T-cell (primary cell): ENCODE measurements around the gene EPAS1. TPM values are rescaled to one million over a fixed set of nuclear protein-coding genes. Genes with fewer than 3 reads are reported as not detected.

ENCODE experiments used
- ATAC-seq, 4 experiments: fragments of 200-7000 bp in 3 of 4; fragments of 150-1000 bp in 1 of 4; cut with Tn5 transposase; replicated peaks in 1 of 4; 1 replicate in 3 of 4; 2 replicates in 1 of 4; pipeline ENCODE4 v1.10.0; 2021; ENCODE audit warnings: moderate library complexity in 3 of 4, mild to moderate bottlenecking in 2 of 4, moderate number of reproducible peaks in 1 of 4
- CTCF ChIA-PET, 2 donors: fragments of 300-600 bp; sonication (Branson Sonifier 250); formaldehyde crosslinking; loops; one replicate each; lab custom pipeline; 2022; ENCODE audit warnings: antibody characterized with exemption in 2 of 2; lab: Charles Lee
- POLR2A ChIA-PET, 2 donors: fragments of 300-600 bp; sonication (Branson Sonifier 250); formaldehyde crosslinking; loops; one replicate each; lab custom pipeline; 2022; ENCODE audit warnings: antibody characterized with exemption in 2 of 2; lab: Charles Lee
- DNase-seq, 35 experiments: peaks; one replicate each; pipeline versions ENCODE4 v3.0.0 to v3.0.0-alpha.2; 2013 to 2023
- H3K27ac ChIP-seq: one replicate; pipeline ENCODE4 v1.5.1; 2013; ENCODE audit warnings: low read length
- H3K27me3 ChIP-seq, 2 experiments: replicated peaks in 1 of 2; 1 replicate in 1 of 2; 2 replicates in 1 of 2; pipeline versions ENCODE4 v1.6.1 to v1.7.0; 2013; ENCODE audit warnings: low read length in 1 of 2, mixed read lengths in 1 of 2; ENCODE audit not compliant: control insufficient read depth in 2 of 2, insufficient read depth in 2 of 2; ENCODE audit errors: extremely low read depth in 1 of 2
- H3K36me3 ChIP-seq, 2 donors: 1 replicate in 1 of 2; 2 replicates in 1 of 2; pipeline versions ENCODE4 v1.6.1 to v1.7.0; 2013; ENCODE audit warnings: low read length in 1 of 2; ENCODE audit not compliant: control insufficient read depth in 2 of 2, insufficient read depth in 1 of 2; ENCODE audit errors: extremely low read depth in 1 of 2
- H3K4me1 ChIP-seq, 2 experiments: 1 replicate in 1 of 2; 2 replicates in 1 of 2; pipeline versions ENCODE4 v1.6.1 to v1.7.0; 2013; ENCODE audit warnings: low read length in 2 of 2, mixed read lengths in 1 of 2; ENCODE audit not compliant: insufficient read depth in 2 of 2, control insufficient read depth in 1 of 2; ENCODE audit errors: extremely low read depth in 1 of 2
- H3K4me3 ChIP-seq, 2 donors: 1 replicate in 1 of 2; 2 replicates in 1 of 2; pipeline versions ENCODE4 v1.5.1 to v1.7.0; 2013; ENCODE audit warnings: mild to moderate bottlenecking in 2 of 2, low read length in 1 of 2, moderate library complexity in 1 of 2; ENCODE audit not compliant: control insufficient read depth in 1 of 2; ENCODE audit errors: extremely low read depth in 1 of 2
- H3K9me3 ChIP-seq: 2 replicates; pipeline ENCODE4 v1.7.0; 2013
- H3K27ac Mint-ChIP-seq, 2 donors: one replicate each; pipeline ENCODE4 v1.8.0; 2020 to 2021; ENCODE audit warnings: mild to moderate bottlenecking in 2 of 2, mixed read lengths in 2 of 2
- H3K27me3 Mint-ChIP-seq, 2 donors: one replicate each; pipeline ENCODE4 v1.8.0; 2021 to 2022; ENCODE audit warnings: mixed read lengths in 2 of 2
- H3K36me3 Mint-ChIP-seq: one replicate; pipeline ENCODE4 v1.8.0; 2021; ENCODE audit warnings: mixed read lengths
- H3K4me1 Mint-ChIP-seq, 3 donors: one replicate each; pipeline ENCODE4 v1.8.0; 2020 to 2022; ENCODE audit warnings: mixed read lengths in 3 of 3, mild to moderate bottlenecking in 1 of 3
- H3K4me3 Mint-ChIP-seq, 3 donors: one replicate each; pipeline ENCODE4 v1.8.0; 2020 to 2022; ENCODE audit warnings: mild to moderate bottlenecking in 3 of 3, mixed read lengths in 3 of 3, moderate library complexity in 3 of 3
- H3K9me3 Mint-ChIP-seq, 3 donors: one replicate each; pipeline ENCODE4 v1.8.0; 2020 to 2022; ENCODE audit warnings: mixed read lengths in 3 of 3
- WGBS: methylation state at CpG from one replicate; pipeline ENCODE4 v1.1.5; 2013; ENCODE audit warnings: missing lambda C conversion rate; ENCODE audit not compliant: insufficient coverage; 5-methylcytosine and 5-hydroxymethylcytosine counted together
- total RNA-seq, 35 experiments: library from RNA in 6 of 35; stranded (reverse) in 6 of 35; fragments of 120-200 nt in 1 of 35; gene quantifications; one replicate each; pipeline versions ENCODE4 v1.2.1 to v1.2.4 and lab custom pipeline; 2013 to 2026

The EPAS1 gene
- total RNA-seq, 5 donors from 2014 or later (not counting 1 experiment from before 2014, with no cell fraction given), result 1.0 to 4.0 (median 3.0) TPM

- no peak for DNase-seq
- Mint-ChIP-seq H3K4me3 (no peak overlapping the region), H3K27ac (no peak overlapping the region), H3K36me3 (no peaks in the 10 kb centered on the region), H3K27me3 (no peaks in the 10 kb centered on the region), H3K9me3 (peaks cover 0 to 3% (median 0%) of the 10 kb centered on the region in 3 donors), H3K4me1 (peaks cover 0 to 14% (median 6%) of the 10 kb centered on the region in 3 donors)
- Histone ChIP-seq H3K36me3 (no peaks in the 10 kb centered on the region), H3K4me3 (no peak overlapping the region), H3K9me3 (no peaks in the 10 kb centered on the region), H3K27me3 (no peaks in the 10 kb centered on the region), H3K27ac (no peak overlapping the region), H3K4me1 (peaks cover 0 to 3% of the 10 kb centered on the region in 2 experiments)
- ATAC-seq, result no peak
- ChIA-PET CTCF (interaction anchor here in 1 of 2 donors (1.2 kb wide), 1 partner anchor 86 kb away, joined by 3 read pairs; no protein-coding TSS in a partner anchor), POLR2A (no interaction called here)
- no CpG with 5 or more reads among the region's 1 CpG for WGBS
These were observed 74.6 kb downstream of the EPAS1 start for GRCh38 chr2:46371854-46372253.

- no peak overlapping the region for H3K4me3 ChIP-seq
- 100% methylated on average over 1 of the region's 2 CpGs for WGBS
- H3K9me3 ChIP-seq, result no peaks in the 10 kb centered on the region
- no peaks in the 10 kb centered on the region for H3K27me3 ChIP-seq
- Mint-ChIP-seq H3K36me3 (no peaks in the 10 kb centered on the region), H3K4me3 (no peak overlapping the region), H3K27ac (no peak overlapping the region), H3K4me1 (peaks cover 0 to 14% (median 6%) of the 10 kb centered on the region in 3 donors), H3K9me3 (peaks cover 0 to 3% (median 0%) of the 10 kb centered on the region in 3 donors), H3K27me3 (no peaks in the 10 kb centered on the region)
- ATAC-seq, result no peak
- H3K27ac ChIP-seq, result no peak overlapping the region
- CTCF ChIA-PET, result interaction anchor here in 1 of 2 donors (0.6 to 1.2 kb wide), 3 partner anchors 85 to 1016 kb away, joined by 3 to 6 read pairs (median 4); no protein-coding TSS in a partner anchor
- H3K4me1 ChIP-seq, result peaks cover 0 to 3% of the 10 kb centered on the region in 2 experiments
- POLR2A ChIA-PET, result no interaction called here
- no peaks in the 10 kb centered on the region for H3K36me3 ChIP-seq
- no peak for DNase-seq
These were observed 75.3 kb downstream of the EPAS1 start for GRCh38 chr2:46372475-46372874.

- H3K27me3 ChIP-seq, result peaks cover 0 to 2% of the 10 kb centered on the region in 2 experiments
- H3K9me3 Mint-ChIP-seq, result peaks cover 0 to 3% (median 0%) of the 10 kb centered on the region in 3 donors
- H3K4me3 Mint-ChIP-seq, result no peak overlapping the region
- H3K4me1 ChIP-seq, result peaks cover 0 to 3% of the 10 kb centered on the region in 2 experiments
- ChIA-PET CTCF (interaction anchor here in 1 of 2 donors (0.6 to 0.7 kb wide), 2 partner anchors 312 to 1015 kb away, joined by 4 to 6 read pairs; no protein-coding TSS in a partner anchor), POLR2A (no interaction called here)
- ATAC-seq, result no peak
- no peak for DNase-seq
- no peak overlapping the region for H3K4me3 ChIP-seq
- H3K27me3 Mint-ChIP-seq, result no peaks in the 10 kb centered on the region
- no peaks in the 10 kb centered on the region for H3K36me3 ChIP-seq
- no peak overlapping the region for H3K27ac ChIP-seq
- WGBS, result no CpG with 5 or more reads among the region's 4 CpGs
- peaks cover 0 to 11% (median 6%) of the 10 kb centered on the region in 3 donors for H3K4me1 Mint-ChIP-seq
- no peaks in the 10 kb centered on the region for H3K36me3 Mint-ChIP-seq
- H3K9me3 ChIP-seq, result no peaks in the 10 kb centered on the region
- H3K27ac Mint-ChIP-seq, result no peak overlapping the region
These were observed 76.0 kb downstream of the EPAS1 start for GRCh38 chr2:46373238-46373637.

- no peaks in the 10 kb centered on the region for H3K9me3 ChIP-seq
- H3K4me3 Mint-ChIP-seq, result no peak overlapping the region
- peaks cover 0 to 2% of the 10 kb centered on the region in 2 experiments for H3K27me3 ChIP-seq
- H3K27me3 Mint-ChIP-seq, result no peaks in the 10 kb centered on the region
- peaks cover 0 to 3% (median 0%) of the 10 kb centered on the region in 3 donors for H3K9me3 Mint-ChIP-seq
- H3K4me3 ChIP-seq, result no peak overlapping the region
- DNase-seq (no peak), ATAC-seq (no peak)
- H3K4me1 ChIP-seq, result no peaks in the 10 kb centered on the region
- CTCF ChIA-PET, result no interaction called here
- POLR2A ChIA-PET, result interaction anchor here in 1 of 2 donors (0.6 kb wide), 1 partner anchor 83 kb away, joined by 3 read pairs; no protein-coding TSS in a partner anchor
- no peak overlapping the region for H3K27ac ChIP-seq
- H3K36me3 ChIP-seq, result no peaks in the 10 kb centered on the region
- no peaks in the 10 kb centered on the region for H3K4me1 Mint-ChIP-seq
- H3K27ac Mint-ChIP-seq, result no peak overlapping the region
- WGBS, result 90% methylated on average over 8 of the region's 12 CpGs
- H3K36me3 Mint-ChIP-seq, result no peaks in the 10 kb centered on the region
These were observed 78.4 kb downstream of the EPAS1 start for GRCh38 chr2:46375566-46376125.

- Histone ChIP-seq H3K4me3 (no peak overlapping the region), H3K27ac (no peak overlapping the region), H3K4me1 (no peaks in the 10 kb centered on the region), H3K9me3 (no peaks in the 10 kb centered on the region), H3K27me3 (peaks cover 0 to 2% of the 10 kb centered on the region in 2 experiments), H3K36me3 (no peaks in the 10 kb centered on the region)
- Mint-ChIP-seq H3K27me3 (no peaks in the 10 kb centered on the region), H3K27ac (no peak overlapping the region), H3K36me3 (no peaks in the 10 kb centered on the region), H3K4me3 (no peak overlapping the region), H3K9me3 (peaks cover 0 to 3% (median 0%) of the 10 kb centered on the region in 3 donors), H3K4me1 (no peaks in the 10 kb centered on the region)
- POLR2A ChIA-PET, result interaction anchor here in 1 of 2 donors (0.6 kb wide), 1 partner anchor 82 kb away, joined by 3 read pairs; no protein-coding TSS in a partner anchor
- ATAC-seq, result no peak
- CTCF ChIA-PET, result no interaction called here
- WGBS, result 86% methylated on average over 4 of the region's 7 CpGs
- no peak for DNase-seq
These were observed 79.4 kb downstream of the EPAS1 start for GRCh38 chr2:46376586-46376985.

DNA sequence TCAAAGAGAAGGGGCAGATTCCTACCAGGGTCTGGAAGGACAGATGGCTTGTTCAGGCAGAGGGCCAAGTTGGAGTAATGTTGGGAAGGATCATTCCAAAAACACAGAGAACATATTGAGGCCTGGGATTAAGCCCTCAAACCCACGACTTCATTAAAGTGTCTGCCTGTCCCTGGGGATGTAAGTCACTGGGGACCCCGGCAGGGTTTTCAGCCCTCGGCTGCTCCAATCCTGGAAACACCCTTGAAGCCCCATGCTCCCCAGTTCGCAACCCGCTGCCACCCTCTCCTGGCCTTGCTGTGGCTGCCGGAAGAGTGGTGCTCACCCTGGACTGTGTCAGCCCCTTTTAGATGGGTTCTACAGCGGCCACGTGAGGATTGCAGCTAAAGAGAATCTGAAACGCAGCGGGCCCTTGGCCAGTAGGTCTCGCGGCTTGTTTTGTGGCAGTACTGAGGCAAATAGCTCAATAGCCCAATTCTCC is 79.9 kb downstream of the EPAS1 start:
- Mint-ChIP-seq H3K4me3 (no peak overlapping the region), H3K9me3 (peaks cover 0 to 3% (median 0%) of the 10 kb centered on the region in 3 donors), H3K27me3 (no peaks in the 10 kb centered on the region), H3K27ac (no peak overlapping the region), H3K4me1 (no peaks in the 10 kb centered on the region), H3K36me3 (no peaks in the 10 kb centered on the region)
- CTCF ChIA-PET, result interaction anchor here in 1 of 2 donors (1.2 kb wide), 1 partner anchor 10 kb away, joined by 5 read pairs; no protein-coding TSS in a partner anchor
- ATAC-seq (no peak), DNase-seq (no peak)
- Histone ChIP-seq H3K4me1 (no peaks in the 10 kb centered on the region), H3K36me3 (no peaks in the 10 kb centered on the region), H3K27ac (no peak overlapping the region), H3K9me3 (no peaks in the 10 kb centered on the region), H3K4me3 (no peak overlapping the region), H3K27me3 (peaks cover 0 to 2% of the 10 kb centered on the region in 2 experiments)
- POLR2A ChIA-PET, result no interaction called here
- 90% methylated on average over 8 of the region's 12 CpGs for WGBS
